ENCODE data around the gene CDK14.
"Not testable (repeated sequence)": the region's sequence is repeated elsewhere in the genome, so short reads cannot be mapped to it uniquely, and the experiment has no call there.

Gene CDK14

DNA sequence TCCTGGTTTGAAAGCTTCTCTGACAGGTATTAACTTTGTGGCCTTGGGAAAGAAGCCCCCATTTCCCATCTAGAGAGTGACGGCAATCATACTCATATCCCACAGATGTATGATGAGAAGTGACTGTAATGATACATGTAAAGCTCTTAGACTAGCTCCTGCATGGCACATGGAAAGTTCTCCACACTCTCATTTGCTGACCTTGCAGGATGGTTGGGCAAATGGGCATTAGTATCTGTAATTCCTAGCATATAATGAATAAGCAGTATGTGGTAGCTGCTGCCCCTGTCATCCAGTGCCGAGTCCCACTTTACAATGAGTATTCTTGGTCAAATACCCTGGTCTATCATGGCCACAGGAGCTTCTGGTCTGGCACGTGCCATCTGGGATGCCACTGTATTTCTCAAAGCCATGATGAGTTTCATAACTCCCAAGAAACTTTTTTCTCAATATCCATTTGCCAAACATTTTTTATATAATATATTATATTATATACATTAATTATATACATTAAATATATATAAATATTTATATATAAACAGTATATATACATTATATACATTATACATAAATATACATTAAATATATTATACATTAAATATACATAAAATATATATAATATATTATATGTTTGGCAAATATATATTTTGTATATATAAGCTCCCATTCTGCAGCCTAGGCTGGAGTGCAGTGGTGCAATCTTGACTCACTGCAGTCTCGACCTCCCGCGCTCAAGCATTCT lies 561.6 kb downstream of the CDK14 start:
- no peak for DNase-seq (ENCODE audit: low read depth)

DNA sequence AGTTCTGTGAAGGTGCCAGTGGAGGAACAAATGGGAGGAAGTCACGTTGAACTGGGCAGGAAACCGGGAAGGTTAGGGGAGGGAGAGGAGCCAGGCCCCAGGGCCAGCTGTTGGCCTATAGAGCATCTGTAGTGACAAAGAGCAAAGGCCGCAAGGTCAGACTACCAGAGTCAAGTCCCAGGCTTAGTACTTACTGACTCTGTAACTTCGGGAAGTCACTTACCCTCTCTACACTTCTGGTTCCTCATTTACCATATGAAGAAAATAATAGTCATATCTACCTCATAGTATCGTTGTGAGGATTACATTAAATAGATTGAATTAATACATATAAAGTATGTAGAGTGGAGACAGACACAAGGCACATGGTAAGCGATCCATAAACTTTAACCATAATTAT lies 566.3 kb downstream of the CDK14 start:
- DNase-seq (ENCODE audit: low read depth): no peak

GRCh38 chr7:91164506-91164905 lies 568.4 kb downstream of the CDK14 start:
- DNase-seq (ENCODE audit: low read depth): no peak

GRCh38 chr7:91165006-91165845 lies 569.1 kb downstream of the CDK14 start:
- DNase-seq (ENCODE audit: low read depth): no peak

DNA sequence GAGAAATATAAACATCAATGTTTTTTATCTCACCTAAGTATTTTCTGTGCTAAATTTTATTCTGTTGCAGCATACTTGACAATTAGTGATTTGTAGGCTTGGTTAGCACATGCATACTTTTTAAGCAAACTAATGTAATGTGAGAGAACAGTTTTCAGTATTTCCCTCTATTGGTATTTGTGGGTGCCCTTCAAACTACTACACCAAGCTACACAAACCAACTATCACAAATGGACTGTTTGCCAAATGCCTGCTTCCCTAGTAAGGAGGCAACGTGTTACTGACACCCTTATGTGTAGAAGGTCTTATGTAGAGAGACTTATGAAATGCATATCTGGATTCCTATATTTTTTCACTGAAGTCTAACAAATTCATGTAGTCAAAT lies 569.7 kb downstream of the CDK14 start:
- no peak for DNase-seq (ENCODE audit: low read depth)

DNA sequence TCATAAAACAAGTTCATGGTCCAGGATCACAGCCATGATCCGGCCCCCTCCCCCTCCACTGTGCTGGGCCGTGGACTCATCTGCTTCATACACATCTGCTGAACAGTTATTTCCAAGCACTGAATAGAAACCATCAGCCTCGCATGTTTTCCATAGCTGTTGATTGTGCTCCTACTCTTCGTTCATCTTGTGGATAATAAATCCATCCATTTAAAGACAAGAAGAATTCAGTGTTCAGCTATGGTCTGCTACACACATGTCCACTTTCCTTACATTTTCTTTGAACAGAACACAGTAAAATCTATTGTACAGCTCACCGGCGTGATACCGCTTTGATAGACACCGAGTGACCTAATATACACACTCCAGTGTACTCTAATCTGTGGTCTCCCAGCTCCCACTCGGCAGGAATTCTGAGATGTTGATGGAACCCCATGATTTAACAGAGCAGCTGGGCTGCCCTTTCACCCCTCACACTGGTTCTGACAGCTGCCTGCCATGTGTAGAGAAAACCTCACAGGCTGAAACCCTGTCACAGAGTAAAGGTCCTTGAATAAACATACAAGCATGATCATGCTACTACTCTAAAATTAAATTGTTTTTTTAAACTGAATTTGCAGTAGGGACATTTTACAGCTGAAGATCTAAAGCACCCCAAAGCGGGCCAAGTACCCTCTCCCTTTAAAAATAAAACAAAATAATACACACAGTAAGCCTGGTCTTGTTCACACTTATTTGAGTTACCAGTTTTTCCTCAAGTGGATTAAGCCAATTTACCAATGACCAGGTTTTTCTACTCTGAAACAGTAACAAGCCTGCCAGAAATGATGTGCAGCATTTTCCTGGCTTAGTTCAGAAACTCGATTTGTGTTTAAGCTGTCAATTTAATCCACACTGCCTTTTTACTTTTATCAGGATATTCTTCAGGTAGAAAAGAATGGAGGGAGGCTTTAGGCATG lies 573.0 kb downstream of the CDK14 start:
- no peak for DNase-seq (ENCODE audit: low read depth)

DNA sequence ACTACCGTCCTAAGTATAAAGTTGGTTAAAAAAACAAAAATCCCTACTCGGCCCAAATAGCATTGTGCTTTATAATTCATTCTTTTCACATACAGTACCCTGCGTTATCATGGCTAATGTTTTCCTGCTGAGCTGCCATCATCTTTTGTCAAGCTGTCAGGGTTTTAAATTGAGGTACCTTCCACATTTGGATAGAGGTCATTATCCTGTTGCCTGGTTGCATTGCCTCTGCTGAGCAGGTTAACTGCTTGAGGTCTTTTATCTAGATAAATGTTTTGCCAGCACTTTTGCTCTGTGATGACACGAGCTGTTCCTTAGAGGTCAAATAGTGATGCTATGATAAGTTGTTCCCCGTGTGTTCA lies 573.7 kb downstream of the CDK14 start:
- no peak for DNase-seq (ENCODE audit: low read depth)

DNA sequence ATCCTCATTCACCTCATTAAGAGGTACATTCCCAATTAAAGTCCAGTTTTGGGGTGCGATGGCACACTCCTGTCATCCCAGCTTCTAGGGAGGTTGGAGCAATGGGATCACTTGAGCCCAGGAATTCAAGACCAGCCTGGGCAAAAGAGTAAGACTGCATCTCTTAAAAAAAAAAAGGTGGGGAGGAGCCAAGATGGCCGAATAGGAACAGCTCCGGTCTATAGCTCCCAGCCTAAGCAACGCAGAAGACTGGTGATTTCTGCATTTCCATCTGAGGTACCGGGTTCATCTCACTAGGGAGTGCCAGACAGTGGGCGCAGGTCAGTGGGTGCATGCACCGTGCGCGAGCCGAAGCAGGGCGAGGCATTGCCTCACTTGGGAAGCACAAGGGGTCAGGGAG lies 577.1 kb downstream of the CDK14 start:
- DNase-seq (ENCODE audit: low read depth): not testable (repeated sequence)

DNA sequence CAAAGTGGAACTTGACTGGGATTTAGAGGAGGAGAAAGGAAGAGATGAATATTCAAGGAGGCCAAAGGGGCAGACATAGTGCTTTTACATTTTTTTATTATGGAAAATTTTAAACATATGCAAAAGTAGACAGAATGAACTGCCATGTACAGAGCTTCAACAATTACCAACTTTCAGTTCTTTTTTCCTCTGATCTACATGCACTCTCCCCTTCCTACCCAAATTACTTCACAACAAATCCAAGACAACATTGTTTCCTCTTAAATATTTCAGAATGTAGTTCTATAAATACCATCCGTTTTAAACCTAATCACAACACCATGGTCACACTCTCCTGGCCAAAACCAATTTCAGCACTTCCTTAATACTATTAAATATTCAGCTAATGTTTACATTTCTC lies 584.6 kb downstream of the CDK14 start:
- no peak for DNase-seq (ENCODE audit: low read depth)

DNA sequence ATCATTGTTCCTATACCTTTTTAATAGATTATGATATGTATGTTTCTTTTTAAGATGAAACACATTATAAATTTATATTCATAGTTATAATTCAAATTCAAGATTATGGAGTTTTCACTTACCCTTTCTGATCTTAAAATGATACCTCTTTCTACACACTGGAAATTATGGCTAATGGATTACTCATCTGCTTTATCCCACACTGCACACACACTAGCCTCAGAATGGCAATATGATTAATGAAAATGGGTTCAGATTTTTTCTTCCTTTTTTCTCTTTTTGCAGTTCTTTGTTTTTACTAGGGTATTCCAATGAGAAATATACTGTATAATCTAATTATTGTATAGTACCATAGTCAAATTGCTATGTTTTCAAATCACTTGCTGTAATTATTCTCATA lies 585.8 kb downstream of the CDK14 start:
- no peak for DNase-seq (ENCODE audit: low read depth)

DNA sequence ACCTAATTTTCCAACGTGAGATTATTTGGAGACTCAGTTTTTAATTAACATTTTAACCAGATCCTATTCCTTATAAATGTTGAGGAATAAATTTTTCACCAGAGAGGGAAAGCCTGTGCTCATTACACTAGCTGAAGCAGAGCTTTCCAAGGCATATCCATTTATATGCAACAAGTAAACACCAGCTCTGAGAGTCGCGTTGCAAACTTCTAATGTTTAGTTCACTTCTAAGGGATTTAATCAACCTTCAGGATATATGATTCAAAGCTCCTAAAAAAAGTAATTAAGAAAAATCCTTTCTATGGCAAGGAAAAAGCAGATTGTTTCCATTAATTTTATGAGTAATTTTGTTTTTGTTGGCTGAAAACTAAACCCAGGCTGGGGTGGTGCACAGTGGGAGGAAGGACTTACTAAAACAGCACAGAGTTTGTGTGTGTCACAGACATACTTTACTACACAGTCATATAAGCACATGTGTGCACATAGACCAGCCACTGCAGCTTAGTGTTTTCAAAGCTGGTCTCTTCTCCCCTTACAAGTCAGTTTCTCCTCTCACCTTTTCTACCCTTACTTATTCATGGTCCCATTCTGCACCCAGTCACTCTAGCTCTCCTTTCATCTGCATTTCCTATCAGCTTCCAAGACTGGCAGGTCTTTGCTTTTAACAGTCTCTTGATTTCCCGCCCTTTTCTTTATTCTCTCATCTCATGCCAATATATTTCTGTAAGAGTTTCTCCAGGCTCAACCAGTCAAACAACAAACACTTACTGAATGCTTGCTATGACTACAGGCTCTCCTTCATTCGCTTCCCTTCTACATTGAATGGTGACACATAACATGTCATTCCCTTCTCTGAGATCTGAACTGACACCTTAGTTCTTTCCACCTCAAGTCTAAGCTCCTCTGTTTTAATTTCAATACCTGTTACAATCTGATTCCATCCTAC lies 587.0 kb downstream of the CDK14 start:
- DNase-seq (ENCODE audit: low read depth): no peak

- no peak for DNase-seq (ENCODE audit: low read depth)
These were observed 589.6 kb downstream of the CDK14 start for GRCh38 chr7:91185771-91186170.

DNA sequence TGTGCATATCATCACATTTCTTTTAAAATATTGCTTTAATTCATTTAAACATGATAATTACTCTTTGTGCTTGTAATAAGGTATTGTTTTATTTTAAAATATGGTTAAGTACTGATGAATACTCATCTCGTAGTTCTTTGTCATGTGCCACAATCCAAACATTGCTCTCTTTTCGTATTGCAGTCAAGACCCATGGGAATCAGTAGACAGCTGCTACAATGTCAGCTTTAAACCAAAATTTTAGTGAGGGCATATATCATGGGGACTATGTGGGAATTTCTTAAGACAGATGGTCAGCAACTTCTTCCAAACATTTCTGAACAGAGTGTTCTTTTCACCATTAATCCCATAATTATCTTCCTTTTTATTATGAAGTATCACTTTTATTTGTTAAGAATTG lies 590.9 kb downstream of the CDK14 start:
- no peak for DNase-seq (ENCODE audit: low read depth)

GRCh38 chr7:91191771-91192170 lies 595.6 kb downstream of the CDK14 start:
- no peak for DNase-seq (ENCODE audit: low read depth)

GRCh38 chr7:91193141-91193540 lies 597.0 kb downstream of the CDK14 start:
- DNase-seq (ENCODE audit: low read depth): no peak

- no peak for DNase-seq (ENCODE audit: low read depth)
These were observed 598.7 kb downstream of the CDK14 start for GRCh38 chr7:91194841-91195240.

DNA sequence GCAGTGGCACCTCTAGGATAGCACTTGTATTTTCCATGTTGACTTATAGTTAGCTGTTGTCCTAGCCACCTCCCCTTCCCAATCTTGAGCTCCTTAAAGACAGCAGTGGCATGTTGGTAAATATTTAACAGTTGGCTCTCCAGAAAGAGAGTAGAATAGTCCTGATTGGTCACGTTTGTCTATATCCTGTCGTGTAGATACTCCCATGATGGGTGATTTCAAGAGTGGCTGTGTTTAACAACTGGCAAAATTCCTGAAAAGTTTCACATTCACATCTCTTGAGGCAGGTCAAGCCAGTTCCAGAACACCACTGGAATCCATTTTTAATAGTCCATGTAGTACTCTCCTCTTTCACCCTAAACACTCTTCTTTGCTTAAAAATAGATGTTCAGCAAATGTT lies 599.9 kb downstream of the CDK14 start:
- DNase-seq (ENCODE audit: low read depth): no peak

- no peak for DNase-seq (ENCODE audit: low read depth)
These were observed 602.2 kb downstream of the CDK14 start for GRCh38 chr7:91198371-91198770.

DNA sequence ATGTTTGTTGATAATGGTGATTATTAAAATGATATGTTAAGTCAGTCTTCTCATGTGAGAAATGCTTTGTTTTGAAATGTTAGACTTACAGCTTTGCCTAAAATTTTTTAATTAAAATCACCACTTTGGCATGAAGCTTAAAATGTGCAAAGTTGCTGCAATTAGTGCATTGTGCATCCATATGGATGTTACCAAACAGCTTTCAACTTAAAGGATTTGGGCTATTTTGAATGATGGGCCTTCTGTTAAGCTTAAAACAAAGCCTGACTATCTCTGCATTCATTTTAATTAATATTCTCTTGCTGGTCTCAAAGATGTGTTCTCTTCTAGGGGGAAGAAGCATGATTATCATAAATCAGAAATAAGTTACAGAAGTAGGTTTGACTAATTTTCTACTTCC lies 603.5 kb downstream of the CDK14 start:
- no peak for DNase-seq (ENCODE audit: low read depth)

- no peak for DNase-seq (ENCODE audit: low read depth)
These were observed 605.5 kb downstream of the CDK14 start for GRCh38 chr7:91201442-91202113.

Data from activated T-helper 9 cell treated with anti-CD3 and anti-CD28 coated beads, Interleukin-2, amount 50 U/mL, for 16 hours (primary cell).